HG02763 (cell line): Measurements from ENCODE around the gene HRNR.
"Not testable (repeated sequence)": the region's sequence is repeated elsewhere in the genome, so short reads cannot be mapped to it uniquely, and the experiment has no call there.

Experiments used
- ATAC-seq: cut with Tn5 transposase; IDR thresholded peaks from one replicate; pipeline ENCODE4 v1.9.1; 2021; ENCODE audit warnings: mild to moderate bottlenecking, moderate library complexity; ENCODE audit not compliant: unreplicated experiment

The HRNR gene

GRCh38 chr1:152224093-152224492 is at the start of gene HRNR:
TSS of gene HRNR (minus strand) at chr1:152224193. CDS start at chr1:152223253, 940 bp downstream.
- ATAC-seq, result no peak

- ATAC-seq, result not testable (repeated sequence)
Observed at GRCh38 chr1:152256394-152256793, 32.4 kb upstream of the HRNR start.

- no peak for ATAC-seq
Observed at GRCh38 chr1:152252157-152252556, 28.2 kb upstream of the HRNR start.

GRCh38 chr1:152251391-152251790 is 27.4 kb upstream of the HRNR start:
- ATAC-seq, result no peak

- ATAC-seq, result no peak
Observed at GRCh38 chr1:152247316-152247715, 23.3 kb upstream of the HRNR start.

- no peak for ATAC-seq
Observed at GRCh38 chr1:152244576-152245273, 20.7 kb upstream of the HRNR start.

GRCh38 chr1:152237093-152237492 is 13.1 kb upstream of the HRNR start:
- no peak for ATAC-seq

GRCh38 chr1:152228831-152229230 is 4.8 kb upstream of the HRNR start:
- no peak for ATAC-seq

- ATAC-seq, result no peak
Observed at GRCh38 chr1:152227310-152227928, 3.4 kb upstream of the HRNR start.

GRCh38 chr1:152225678-152226077 is 1.7 kb upstream of the HRNR start:
- ATAC-seq, result no peak

GRCh38 chr1:152220166-152221163 is 3.5 kb downstream of the HRNR start:
- no peak for ATAC-seq

GRCh38 chr1:152219438-152219837 is 4.6 kb downstream of the HRNR start:
- not testable (repeated sequence) for ATAC-seq

GRCh38 chr1:152218762-152219436 is 5.1 kb downstream of the HRNR start:
- no peak for ATAC-seq

- not testable (repeated sequence) for ATAC-seq
Observed at GRCh38 chr1:152215604-152216003, 8.4 kb downstream of the HRNR start.

GRCh38 chr1:152214911-152215310 is 9.1 kb downstream of the HRNR start:
- not testable (repeated sequence) for ATAC-seq

- ATAC-seq, result no peak
Observed at GRCh38 chr1:152198982-152199381, 25.0 kb downstream of the HRNR start.

- ATAC-seq, result no peak
Observed at GRCh38 chr1:152197361-152197941, 26.5 kb downstream of the HRNR start.

GRCh38 chr1:152191711-152192110 is 32.3 kb downstream of the HRNR start:
- ATAC-seq, result no peak

- ATAC-seq, result no peak
Observed at GRCh38 chr1:152191260-152191659, 32.7 kb downstream of the HRNR start.

GRCh38 chr1:152190589-152190988 is 33.4 kb downstream of the HRNR start:
- no peak for ATAC-seq
